PC-3 (cell line): ENCODE data around the gene RIPPLY2. TPM values are rescaled to one million over a fixed set of nuclear protein-coding genes. Genes with fewer than 3 reads are reported as not detected.

Experiments
- ATAC-seq: fragments of 200-7000 bp; cut with Tn5 transposase; 2 replicates; pipeline ENCODE4 v1.9.1; 2020; ENCODE audit warnings: mild to moderate bottlenecking, moderate library complexity
- BruUV-seq: library from RNA; stranded (reverse); fragments of 400-500 nt; replicated peaks from 2 replicates; lab custom pipeline; 2021; lab: Mats Ljungman, UMichigan
- CTCF ChIA-PET: fragments of 300-600 bp; sonication (Branson Sonifier 250); formaldehyde crosslinking; loops from one replicate; lab custom pipeline; 2022; ENCODE audit warnings: antibody characterized with exemption; lab: Charles Lee
- POLR2A ChIA-PET: fragments of 300-600 bp; sonication (Branson Sonifier 250); formaldehyde crosslinking; loops from one replicate; lab custom pipeline; 2022; ENCODE audit warnings: antibody characterized with exemption; ENCODE audit not compliant: unreplicated experiment; lab: Charles Lee
- DNase-seq: peaks from one replicate; pipeline ENCODE4 v3.0.0-alpha.2; 2015
- H2AFZ ChIP-seq: fragments of 300-600 bp; sonication (generic); 2 replicates; pipeline ENCODE4 v1.6.0; 2016; ENCODE audit warnings: antibody characterized with exemption, low read length
- H3F3A ChIP-seq: fragments of 300-600 bp; sonication (generic); one replicate; pipeline ENCODE4 v1.6.0; 2017; ENCODE audit warnings: antibody characterized with exemption, low read length, control low read depth, mild to moderate bottlenecking; ENCODE audit not compliant: unreplicated experiment
- H3K27ac ChIP-seq: fragments of 300-600 bp; sonication (generic); 2 replicates; pipeline ENCODE4 v1.5.1; 2016; ENCODE audit warnings: mild to moderate bottlenecking, low read length
- H3K27me3 ChIP-seq: fragments of 300-600 bp; sonication (generic); 2 replicates; pipeline ENCODE4 v1.6.1; 2016; ENCODE audit warnings: low read length, mixed read lengths
- H3K36me3 ChIP-seq: fragments of 300-600 bp; sonication (generic); 2 replicates; pipeline ENCODE4 v1.6.1; 2016; ENCODE audit warnings: low read depth, mixed run types, low read length, mixed read lengths
- H3K4me1 ChIP-seq: fragments of 300-600 bp; sonication (generic); 2 replicates; pipeline ENCODE4 v1.5.1; 2016; ENCODE audit warnings: low read length; ENCODE audit not compliant: insufficient read depth
- H3K4me2 ChIP-seq: fragments of 300-600 bp; sonication (generic); 2 replicates; pipeline ENCODE4 v1.6.0; 2016; ENCODE audit warnings: low read length
- H3K4me3 ChIP-seq: fragments of 300-600 bp; sonication (generic); 2 replicates; pipeline ENCODE4 v1.5.1; 2016; ENCODE audit warnings: mild to moderate bottlenecking, low read length, mixed read lengths
- H3K79me2 ChIP-seq: fragments of 300-600 bp; sonication (generic); 2 replicates; pipeline ENCODE4 v1.6.1; 2017; ENCODE audit warnings: low read length, mixed read lengths
- H3K9ac ChIP-seq: fragments of 300-600 bp; sonication (generic); 2 replicates; pipeline ENCODE4 v1.6.0; 2016; ENCODE audit warnings: mild to moderate bottlenecking, low read length
- H3K9me2 ChIP-seq: fragments of 300-600 bp; sonication (generic); replicated peaks from 2 replicates; pipeline ENCODE4 v1.6.1; 2016; ENCODE audit warnings: mixed run types, low read length, mixed read lengths
- H3K9me3 ChIP-seq: fragments of 300-600 bp; sonication (generic); 2 replicates; pipeline ENCODE4 v1.6.1; 2016; ENCODE audit warnings: low read length, mixed read lengths
- H4K20me1 ChIP-seq: fragments of 300-600 bp; sonication (generic); 2 replicates; pipeline ENCODE4 v1.6.1; 2016; ENCODE audit warnings: low read length, mixed read lengths
- EZH2 ChIP-seq: fragments of 300-600 bp; sonication (generic); IDR thresholded peaks from one replicate; pipeline ENCODE4 v1.6.1; 2017; ENCODE audit warnings: antibody characterized with exemption, mild to moderate bottlenecking, low read length; ENCODE audit not compliant: unreplicated experiment
- EZH2phosphoT487 ChIP-seq: fragments of 300-600 bp; sonication (generic); IDR thresholded peaks from 2 replicates; pipeline ENCODE4 v1.6.1; 2018; ENCODE audit warnings: mild to moderate bottlenecking, antibody characterized with exemption, low read length, borderline replicate concordance
- intact Hi-C: fragments of 100-400 bp; cut with micrococcal nuclease; formaldehyde crosslinking; loops from 2 replicates; pipeline ENCODE4 v1.9.0; 2023
- total RNA-seq: library from RNA; depleted of rRNA; stranded (reverse); fragments of >200 nt; gene quantifications from 2 replicates; pipeline ENCODE4 v1.2.3, GENCODE V29; 2014
- TF ChIP-seq, protein P1 (sequence below): fragments of 300-600 bp; sonication (generic); conservative IDR thresholded peaks from 2 replicates; pipeline ENCODE4 v1.5.1; 2017; ENCODE audit warnings: antibody characterized with exemption, low read depth, mild to moderate bottlenecking, low read length

Gene RIPPLY2
- total RNA-seq, 1 experiment from 2014 or later = not detected

DNA sequence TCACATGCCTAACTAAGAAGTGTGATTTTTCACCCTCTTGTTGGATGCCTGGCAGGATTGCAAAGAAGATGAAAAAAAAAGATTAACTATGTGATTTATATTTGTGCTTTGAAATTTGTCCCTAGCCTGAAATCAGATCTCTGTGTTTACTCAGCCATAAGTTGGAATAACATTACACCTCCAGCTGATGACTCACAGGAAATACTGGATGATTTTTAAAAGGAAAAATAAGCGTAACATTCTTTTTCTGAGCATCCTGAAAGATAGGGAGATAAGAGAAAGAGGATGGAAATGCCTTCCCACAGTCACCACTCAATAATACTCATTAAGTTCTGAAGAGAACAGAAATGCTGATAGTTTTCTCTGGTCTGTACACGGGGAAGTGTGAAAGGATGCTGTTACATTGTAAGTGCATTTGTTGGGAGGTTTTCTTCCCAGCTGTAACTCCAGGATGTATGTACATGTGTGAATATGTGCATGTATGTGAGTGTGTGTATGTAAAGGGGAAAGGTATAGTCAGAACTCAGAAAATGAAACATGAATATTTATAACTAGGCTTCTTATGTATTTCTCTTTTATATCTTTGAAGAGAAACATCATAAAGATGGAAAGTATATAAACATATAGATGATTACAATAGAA lies 37.4 kb upstream of the RIPPLY2 start:
- ATAC-seq (peak; percentile 78), DNase-seq (peak; percentile 56)
- Histone ChIP-seq H3K4me2 (no peak overlapping the region), H3F3A (no peaks in the 10 kb centered on the region), H3K9me3 (no peaks in the 10 kb centered on the region), H4K20me1 (no peaks in the 10 kb centered on the region), H3K27me3 (0 out of 2 replicates have a peak, but pooled peaks cover 5% of the 10 kb centered on the region), H3K9ac (no peak overlapping the region), H3K9me2 (no peaks in the 10 kb centered on the region), H3K4me3 (no peak overlapping the region), H3K27ac (no peak overlapping the region), H3K79me2 (no peaks in the 10 kb centered on the region), H3K4me1 (no peaks in the 10 kb centered on the region; the same call in 1 of the 2 replicates), H2AFZ (no peak overlapping the region), H3K36me3 (no peaks in the 10 kb centered on the region)
- no TSS peak for BruUV-seq
- CTCF ChIA-PET = no interaction called here
- TF ChIP-seq, protein P1, sequence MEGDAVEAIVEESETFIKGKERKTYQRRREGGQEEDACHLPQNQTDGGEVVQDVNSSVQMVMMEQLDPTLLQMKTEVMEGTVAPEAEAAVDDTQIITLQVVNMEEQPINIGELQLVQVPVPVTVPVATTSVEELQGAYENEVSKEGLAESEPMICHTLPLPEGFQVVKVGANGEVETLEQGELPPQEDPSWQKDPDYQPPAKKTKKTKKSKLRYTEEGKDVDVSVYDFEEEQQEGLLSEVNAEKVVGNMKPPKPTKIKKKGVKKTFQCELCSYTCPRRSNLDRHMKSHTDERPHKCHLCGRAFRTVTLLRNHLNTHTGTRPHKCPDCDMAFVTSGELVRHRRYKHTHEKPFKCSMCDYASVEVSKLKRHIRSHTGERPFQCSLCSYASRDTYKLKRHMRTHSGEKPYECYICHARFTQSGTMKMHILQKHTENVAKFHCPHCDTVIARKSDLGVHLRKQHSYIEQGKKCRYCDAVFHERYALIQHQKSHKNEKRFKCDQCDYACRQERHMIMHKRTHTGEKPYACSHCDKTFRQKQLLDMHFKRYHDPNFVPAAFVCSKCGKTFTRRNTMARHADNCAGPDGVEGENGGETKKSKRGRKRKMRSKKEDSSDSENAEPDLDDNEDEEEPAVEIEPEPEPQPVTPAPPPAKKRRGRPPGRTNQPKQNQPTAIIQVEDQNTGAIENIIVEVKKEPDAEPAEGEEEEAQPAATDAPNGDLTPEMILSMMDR = no peak
- TF ChIP-seq EZH2phosphoT487 (no peak), EZH2 (no peak)
- POLR2A ChIA-PET = no interaction called here
- intact Hi-C loops = no loop called here

DNA sequence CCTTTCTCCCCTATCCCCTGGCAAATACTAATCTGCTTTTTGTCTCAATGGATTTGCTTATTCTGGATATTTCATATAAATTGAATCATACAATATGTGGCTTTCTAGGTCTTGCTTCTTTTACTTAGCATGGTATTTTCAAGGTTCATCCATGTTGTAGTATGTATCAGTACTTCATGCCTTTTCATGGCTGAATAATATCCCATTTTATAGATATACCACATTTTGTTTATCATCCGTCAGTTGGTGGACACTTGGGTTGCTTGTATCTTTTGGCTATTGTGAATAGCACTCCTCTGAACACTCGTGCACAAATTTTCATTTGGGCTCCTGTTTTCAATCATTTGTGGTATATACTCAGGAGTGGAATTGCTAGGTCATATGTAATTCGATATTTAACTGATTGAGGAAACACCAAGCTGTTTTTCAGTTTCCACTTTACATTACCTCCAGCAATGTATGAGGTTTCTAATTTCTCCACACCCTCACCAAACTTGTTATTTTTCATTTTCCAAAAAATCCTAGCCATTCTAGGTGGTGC lies 30.5 kb upstream of the RIPPLY2 start:
- Histone ChIP-seq H3K27ac (no peak overlapping the region), H3K4me3 (no peak overlapping the region), H3K4me2 (no peak overlapping the region), H3K79me2 (no peaks in the 10 kb centered on the region), H3K9me3 (no peaks in the 10 kb centered on the region), H3F3A (no peaks in the 10 kb centered on the region), H2AFZ (no peak overlapping the region), H3K4me1 (peaks cover 12% of the 10 kb centered on the region), H3K9me2 (no peaks in the 10 kb centered on the region), H3K27me3 (no peaks in the 10 kb centered on the region; the same call in 1 of the 2 replicates), H4K20me1 (no peaks in the 10 kb centered on the region), H3K36me3 (no peaks in the 10 kb centered on the region), H3K9ac (no peak overlapping the region)
- POLR2A ChIA-PET = no interaction called here
- DNase-seq (no peak), ATAC-seq (no peak)
- TF ChIP-seq, protein P1 = no peak
- TF ChIP-seq EZH2phosphoT487 (no peak), EZH2 (no peak)
- intact Hi-C loops = no loop called here
- BruUV-seq = no TSS peak
- CTCF ChIA-PET = no interaction called here

DNA sequence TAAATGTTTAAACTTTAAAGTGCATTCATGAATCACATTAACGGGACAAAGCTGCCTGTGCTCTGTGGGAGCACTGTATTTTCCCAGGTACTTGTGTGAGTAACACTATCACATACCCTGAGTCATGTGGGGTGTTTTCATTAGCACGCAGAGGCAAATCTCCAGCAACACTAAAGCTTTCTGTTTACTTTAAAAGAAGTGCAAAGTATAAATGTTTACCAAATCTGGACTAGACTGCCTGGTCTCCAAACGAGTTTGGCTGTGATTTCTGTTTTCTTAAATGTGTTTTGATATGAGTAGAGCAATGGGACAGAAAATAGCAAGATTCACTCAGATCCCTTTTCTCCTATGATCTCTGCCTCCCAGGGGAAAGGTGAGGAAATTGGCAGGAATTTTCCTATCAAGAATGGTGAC lies 28.8 kb upstream of the RIPPLY2 start:
- BruUV-seq = no TSS peak
- Histone ChIP-seq H4K20me1 (no peaks in the 10 kb centered on the region), H3K9me3 (no peaks in the 10 kb centered on the region), H3K9me2 (no peaks in the 10 kb centered on the region), H3K4me2 (peak overlapping the region; percentile 46), H3K4me1 (peaks cover 12% of the 10 kb centered on the region), H3F3A (no peaks in the 10 kb centered on the region), H3K36me3 (no peaks in the 10 kb centered on the region), H3K79me2 (no peaks in the 10 kb centered on the region), H3K4me3 (no peak overlapping the region), H3K9ac (no peak overlapping the region), H3K27me3 (no peaks in the 10 kb centered on the region; the same call in 1 of the 2 replicates), H3K27ac (no peak overlapping the region), H2AFZ (no peak overlapping the region)
- DNase-seq (peak; percentile 56), ATAC-seq (peak; percentile 90)
- POLR2A ChIA-PET = no interaction called here
- intact Hi-C loops = no loop called here
- TF ChIP-seq EZH2 (no peak), EZH2phosphoT487 (no peak)
- TF ChIP-seq, protein P1 = no peak
- CTCF ChIA-PET = no interaction called here
